GM19099 (cell line): ENCODE data around the gene TACO1.
A peak's percentile ranks its signal among the peaks of the same experiment; 100 is the strongest.

Experiments used
- POLR2A ChIP-seq: IDR thresholded peaks from 3 replicates; pipeline ENCODE4 v1.6.1; 2011; ENCODE audit warnings: low read depth; ENCODE audit not compliant: insufficient read length; ENCODE audit errors: extremely low read depth

TACO1 gene

DNA sequence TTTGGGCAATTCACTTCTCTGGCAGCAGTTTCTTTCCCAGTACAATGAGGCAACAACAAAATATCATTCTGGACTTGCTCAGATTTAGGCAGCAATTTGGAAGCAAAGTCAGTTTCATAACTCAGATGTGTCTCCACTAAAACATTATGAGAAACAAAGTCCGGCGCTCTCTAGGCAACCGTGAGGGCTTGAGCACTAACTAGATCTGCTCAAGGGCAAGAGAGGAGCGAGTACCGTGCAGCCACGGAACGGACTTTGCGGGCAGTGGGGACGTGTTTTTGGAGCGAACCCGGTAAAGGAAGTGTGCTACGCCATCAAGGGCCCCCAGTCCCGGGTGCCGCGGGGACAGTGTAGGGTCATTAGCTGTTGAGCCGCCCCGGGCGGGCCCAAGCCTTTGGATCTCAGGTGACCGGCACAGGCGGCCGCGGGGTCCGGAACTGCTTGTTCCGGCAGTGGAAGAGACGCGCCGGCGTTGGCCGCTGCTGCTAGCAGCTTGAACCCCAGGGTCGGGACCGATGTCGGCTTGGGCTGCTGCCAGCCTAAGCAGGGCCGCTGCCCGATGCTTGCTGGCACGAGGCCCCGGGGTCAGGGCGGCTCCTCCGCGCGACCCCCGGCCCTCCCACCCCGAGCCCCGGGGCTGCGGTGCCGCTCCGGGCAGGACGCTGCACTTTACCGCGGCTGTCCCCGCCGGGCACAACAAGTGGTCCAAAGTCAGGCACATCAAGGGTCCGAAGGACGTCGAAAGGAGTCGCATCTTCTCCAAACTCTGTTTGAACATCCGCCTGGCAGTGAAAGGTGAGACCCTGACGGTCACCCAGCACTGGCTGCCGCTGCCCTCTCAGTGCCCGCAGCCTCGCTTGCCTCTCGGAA, at the start of gene TACO1:
Gene TACO1 (plus strand): TSS at position 327 of the 870 bp plus-strand sequence. CDS start 189 bp downstream, at position 516.
- peak; percentile 83 for TF ChIP-seq POLR2A

DNA sequence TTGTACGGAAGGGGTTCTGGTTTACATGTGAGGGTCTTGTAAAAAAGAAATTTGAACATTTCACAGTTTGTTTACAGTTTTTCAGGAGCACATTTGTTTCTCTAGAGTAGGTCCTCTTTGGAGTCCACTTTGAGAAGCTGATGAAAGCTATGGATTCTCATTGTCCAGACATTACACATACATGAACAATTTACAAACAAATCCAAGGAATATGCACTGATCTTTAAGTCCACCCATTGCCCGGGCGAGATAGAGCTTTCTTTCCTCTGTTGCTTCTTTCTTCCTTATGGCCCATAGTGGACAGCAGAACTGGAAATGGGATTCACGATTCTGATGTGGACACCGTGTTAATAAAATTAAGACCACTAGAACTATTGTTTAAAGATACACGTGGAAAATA, 48.5 kb upstream of the TACO1 start:
- TF ChIP-seq POLR2A = no peak

DNA sequence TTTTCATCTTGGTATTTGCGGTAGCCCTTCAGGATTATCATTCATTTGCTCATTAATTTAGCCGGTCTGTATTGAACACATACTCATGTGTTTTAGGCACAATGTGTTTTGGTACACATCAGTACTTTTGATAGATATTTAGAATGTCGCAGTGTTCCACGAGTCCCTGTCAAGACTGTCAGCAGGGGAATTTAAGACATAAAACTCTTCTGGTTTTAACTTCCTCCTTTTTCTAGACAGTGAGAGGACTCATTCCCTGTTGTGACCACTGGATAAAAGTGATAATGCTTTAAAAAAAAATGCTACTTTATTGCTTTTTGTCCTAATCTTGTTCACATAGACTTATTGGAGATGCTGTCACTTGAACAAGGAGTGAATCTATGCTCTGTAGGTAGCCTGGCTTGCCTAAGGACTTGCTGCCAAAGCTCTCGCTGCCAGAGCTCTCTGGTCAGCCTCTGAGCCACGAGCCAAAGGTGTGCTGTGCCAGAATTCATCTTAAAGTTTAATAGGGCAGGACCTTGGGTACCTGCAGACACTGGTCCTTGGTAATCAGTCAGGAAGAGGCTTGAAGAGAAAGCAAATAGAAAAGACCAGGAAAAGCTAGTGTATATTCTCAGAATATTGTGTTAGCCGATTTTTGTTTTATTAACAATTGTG, 45.1 kb upstream of the TACO1 start:
- no peak for TF ChIP-seq POLR2A

DNA sequence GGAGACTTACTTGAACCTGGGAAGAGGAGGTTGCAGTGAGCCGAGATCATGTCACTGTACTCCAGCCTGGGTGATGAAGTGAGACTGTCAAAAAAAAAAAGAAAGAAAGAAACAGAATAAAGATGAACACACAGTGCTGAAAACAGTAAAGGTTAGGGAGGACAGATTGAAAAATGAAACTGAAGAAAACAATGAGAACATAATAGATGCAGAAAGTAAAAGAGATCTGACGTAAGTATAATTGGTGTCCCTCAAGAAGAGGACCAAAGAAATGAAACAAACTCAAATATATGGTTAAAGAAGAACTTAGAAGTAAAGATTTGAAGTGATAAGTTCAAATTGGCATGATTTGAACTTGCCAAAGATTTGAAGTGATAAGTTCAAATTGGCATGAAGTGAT, 43.3 kb upstream of the TACO1 start:
- TF ChIP-seq POLR2A = no peak

DNA sequence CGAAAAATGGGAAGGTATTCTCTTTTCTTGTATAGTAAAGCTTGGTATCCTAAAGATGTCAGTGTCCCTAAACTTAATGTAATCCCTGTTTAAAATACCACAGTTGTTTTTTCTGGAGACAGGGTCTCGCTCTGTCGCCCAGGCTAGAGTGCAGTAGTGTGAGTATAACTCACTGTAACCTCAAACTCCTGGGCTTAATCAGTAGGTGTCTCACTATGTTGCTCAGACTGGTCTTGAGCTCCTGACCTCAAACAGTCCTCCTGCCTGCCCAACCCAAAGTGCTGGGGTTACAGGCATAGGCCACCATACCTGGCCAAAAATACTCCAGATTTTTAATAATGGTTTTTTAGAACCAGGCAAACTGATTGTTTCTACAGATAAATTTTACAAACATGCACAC, 42.3 kb upstream of the TACO1 start:
- TF ChIP-seq POLR2A = no peak

DNA sequence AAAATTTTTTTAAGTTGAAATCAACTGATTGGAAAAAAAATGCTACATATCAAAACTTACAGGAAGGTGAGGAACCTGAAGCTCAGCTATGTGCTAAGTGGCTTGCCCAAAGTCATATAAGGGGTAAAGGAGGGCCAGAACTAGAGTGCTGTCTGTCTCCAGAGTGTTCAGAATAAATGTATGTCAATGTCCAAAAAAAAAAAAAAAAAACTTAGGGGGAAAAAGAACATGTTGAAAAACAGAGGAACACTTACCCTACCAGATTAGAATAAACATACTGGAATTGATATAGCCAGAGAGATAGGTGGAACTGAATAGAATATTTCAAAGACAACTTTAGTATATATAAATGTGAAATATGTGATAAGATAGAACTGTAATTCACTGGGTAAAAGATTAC, 38.9 kb upstream of the TACO1 start:
- no peak for TF ChIP-seq POLR2A

DNA sequence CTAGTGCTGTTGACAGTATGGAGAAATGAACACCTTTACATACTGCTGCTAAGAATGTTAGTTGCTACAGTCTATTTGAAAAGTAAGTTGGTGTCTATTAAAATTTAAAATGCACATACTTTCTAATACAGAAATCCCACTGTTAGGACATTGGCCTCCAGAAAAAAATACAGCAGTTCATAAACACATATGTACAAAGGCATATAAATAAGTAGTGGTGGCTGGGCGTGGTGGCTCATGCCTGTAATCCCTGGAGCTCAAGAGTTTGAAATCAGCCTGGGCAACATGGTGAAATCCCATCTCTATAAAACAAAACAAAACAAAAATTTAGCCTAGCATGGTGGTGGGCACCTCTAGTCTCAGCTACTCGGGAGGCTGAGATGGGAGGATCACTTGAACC, 37.4 kb upstream of the TACO1 start:
- TF ChIP-seq POLR2A = no peak

DNA sequence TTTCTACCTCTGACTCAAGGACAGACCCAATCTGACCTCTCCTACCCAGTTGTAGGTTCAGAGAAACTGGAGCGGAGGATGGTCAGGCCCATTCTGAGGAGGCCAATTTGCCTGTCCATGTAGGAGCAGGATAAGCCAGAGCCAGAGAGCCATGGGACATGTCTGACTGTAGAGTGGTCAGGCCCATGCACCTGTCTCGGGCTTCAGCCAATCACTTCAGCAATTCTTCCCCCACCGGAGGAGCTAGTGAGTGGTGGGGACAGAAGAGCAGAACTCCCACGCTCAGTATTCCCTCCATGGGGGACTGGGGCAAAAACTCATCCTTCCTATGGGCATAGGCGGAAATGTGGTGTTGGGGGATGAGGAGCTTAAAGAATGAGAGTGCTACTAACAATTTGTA, 36.1 kb upstream of the TACO1 start:
- no peak for TF ChIP-seq POLR2A

DNA sequence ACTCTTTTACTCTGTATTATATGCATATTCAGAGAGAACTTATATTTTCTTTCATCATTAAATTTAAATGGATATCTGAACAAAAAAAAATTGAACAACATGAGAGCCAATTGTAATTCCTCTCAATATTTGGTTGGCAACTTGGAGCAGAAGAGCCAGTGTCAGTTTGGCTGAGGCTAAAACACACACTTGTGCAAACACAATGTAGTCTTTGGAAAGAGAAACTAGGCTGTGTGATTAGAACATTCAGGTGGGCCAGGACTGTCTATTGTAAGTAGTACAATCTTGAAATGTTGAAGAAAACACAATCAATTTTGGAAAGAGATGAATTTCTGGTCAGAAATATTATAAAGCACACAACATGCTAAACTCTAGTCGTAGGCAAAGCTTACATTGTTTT, 33.5 kb upstream of the TACO1 start:
- TF ChIP-seq POLR2A = no peak

DNA sequence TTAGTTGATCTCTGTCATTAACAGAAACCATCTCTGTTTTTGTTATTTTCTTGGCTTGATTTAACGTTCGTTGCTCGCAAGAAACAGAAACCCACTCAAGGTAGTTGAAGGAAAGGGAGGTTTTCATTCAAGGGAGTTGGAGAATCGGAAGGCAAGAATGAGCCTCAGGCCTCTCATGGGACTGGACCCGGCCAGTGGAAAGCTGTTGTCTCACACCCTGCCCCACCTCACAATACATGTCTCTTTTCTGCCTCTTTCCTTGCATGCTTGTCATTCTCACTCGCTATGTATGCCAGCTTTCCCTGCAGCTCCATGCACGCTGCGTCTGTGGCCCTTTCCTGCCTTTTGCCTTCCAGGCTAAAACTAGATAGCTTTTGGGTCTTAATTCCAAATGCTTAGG, 32.1 kb upstream of the TACO1 start:
- TF ChIP-seq POLR2A = no peak

DNA sequence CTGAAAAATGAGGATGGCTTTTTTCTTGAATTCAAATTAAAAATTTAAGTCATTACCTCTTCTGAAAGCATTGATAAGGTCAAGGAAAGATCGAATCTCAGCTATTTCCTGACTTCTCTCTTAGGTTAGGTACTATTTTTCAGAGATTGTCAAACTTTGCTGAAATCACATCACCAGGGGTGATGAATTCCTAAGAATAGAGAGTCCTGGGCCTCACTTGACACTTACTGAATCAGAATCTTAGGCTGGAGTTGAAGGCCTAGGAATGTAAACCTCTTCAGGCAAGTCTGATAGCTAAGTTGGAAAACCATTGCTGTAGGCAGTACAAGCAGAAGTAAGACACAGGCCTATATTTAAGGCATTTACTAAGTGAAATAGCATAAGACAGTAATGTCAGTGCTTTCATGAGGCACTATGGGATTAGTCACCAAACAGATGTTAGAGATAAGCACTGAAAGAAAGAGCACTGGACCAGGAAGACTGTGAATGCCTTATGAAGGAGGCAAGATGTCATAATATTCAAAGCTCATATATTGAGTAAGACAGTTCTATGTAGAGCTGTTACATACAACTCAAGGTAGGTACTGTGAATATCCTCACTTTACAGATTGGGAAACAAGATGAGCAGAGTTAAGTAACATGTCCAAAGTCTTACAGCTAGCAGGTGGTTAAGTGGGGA, 28.9 kb upstream of the TACO1 start:
- no peak for TF ChIP-seq POLR2A

DNA sequence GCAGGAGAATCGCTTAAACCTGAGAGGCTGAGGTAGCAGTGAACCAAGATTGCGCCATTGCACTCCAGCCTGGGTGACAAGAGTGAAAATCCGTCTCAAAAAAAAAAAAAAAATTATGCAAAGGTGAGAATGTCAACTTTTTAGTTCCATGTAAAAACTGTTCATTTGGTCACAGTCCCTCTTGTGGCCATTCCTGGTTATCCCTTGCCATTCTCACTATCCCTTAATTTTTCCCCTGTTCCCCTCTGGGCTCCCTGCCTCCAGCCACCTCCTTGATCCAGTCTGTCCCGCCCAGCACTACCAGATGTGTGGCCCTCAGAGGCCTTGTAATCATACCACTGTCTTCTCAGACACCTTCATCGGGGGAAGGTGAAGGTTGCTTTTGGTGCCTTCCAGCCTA, 27.1 kb upstream of the TACO1 start:
- no peak for TF ChIP-seq POLR2A

DNA sequence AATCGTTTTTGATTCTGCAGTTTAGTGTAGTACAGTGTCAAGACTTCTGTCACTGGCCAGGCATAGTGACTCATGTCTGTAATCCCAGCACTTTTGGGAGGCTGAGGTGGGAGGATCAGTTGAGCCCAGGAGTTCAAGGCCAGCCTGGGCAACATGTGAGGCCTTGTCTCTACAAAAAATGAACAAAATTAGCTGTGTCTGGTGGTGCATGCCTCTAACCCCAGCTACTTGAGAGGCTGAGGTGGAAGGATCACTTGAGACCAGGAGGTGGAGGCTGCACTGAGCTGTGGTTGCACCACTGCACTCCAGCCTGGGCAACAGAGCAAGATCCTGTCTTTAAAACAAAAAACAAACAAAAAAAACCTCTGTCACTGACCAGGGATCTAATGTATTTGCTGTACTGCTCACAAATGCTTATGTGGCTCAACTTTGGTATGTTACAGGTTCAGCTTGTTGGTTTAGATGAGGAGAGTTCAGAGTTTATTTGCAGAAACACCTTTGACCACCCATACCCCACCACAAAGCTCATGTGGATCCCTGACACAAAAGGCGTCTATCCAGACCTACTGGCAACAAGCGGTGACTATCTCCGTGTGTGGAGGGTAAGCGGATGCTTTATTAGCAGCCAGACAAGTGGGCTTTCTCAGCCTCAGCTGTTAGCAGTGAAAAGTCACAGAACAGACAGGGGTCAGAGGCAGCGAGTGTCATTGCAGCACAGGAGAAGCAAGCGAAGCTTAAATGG, 22.5 kb upstream of the TACO1 start:
- TF ChIP-seq POLR2A = no peak

DNA sequence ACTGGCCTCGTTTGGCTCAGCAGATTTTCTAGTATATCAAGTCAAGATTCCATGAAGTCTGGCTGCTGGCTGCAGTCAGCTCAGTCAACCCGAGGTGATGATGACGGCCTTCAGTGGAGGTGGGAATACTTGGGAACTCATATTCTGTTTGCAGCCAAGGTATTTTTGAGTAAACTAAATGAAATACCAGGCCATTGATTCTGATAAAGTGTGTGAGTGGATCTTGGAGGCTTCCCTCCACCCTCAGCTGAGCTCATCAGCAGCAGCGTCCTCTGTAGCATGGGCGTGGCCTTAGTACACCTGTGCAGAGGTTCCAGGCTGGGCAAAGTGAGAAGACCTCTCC, 22.0 kb upstream of the TACO1 start:
- TF ChIP-seq POLR2A = no peak

DNA sequence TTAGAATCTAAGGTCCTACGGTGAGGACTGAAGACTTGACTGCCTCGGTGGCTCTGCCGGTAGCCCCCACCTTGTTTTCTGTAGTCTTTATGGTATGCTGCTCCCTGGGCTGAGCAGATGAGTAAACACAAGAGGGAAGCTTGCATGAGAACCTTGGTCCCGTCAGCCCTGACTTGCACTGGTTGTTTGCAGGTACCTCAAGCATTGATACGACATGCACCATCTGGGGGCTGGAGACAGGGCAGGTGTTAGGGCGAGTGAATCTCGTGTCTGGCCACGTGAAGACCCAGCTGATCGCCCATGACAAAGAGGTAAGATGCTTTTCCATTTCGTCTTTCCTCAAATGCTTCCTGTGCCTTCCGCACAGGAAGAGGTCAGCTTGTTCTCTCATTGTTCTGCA, 21.1 kb upstream of the TACO1 start:
- TF ChIP-seq POLR2A = no peak
